Activated CD4-positive, alpha-beta T cell treated with anti-CD3 and anti-CD28 coated beads for 36 hours (primary cell): ENCODE data around the gene SEC31B. TPM values are rescaled to one million over a fixed set of nuclear protein-coding genes. Genes with fewer than 3 reads are reported as not detected.

Source experiments
- ATAC-seq: fragments of 200-7000 bp; cut with Tn5 transposase; one replicate; pipeline ENCODE4 v1.10.0; 2021; ENCODE audit warnings: mild to moderate bottlenecking, moderate library complexity
- CTCF ChIA-PET: fragments of 350-600 bp; sonication (Branson Sonifier 250); formaldehyde crosslinking; loops from one replicate; lab custom pipeline; 2021; ENCODE audit warnings: antibody characterized with exemption; lab: Charles Lee
- POLR2A ChIA-PET: fragments of 350-600 bp; sonication (Branson Sonifier 250); formaldehyde crosslinking; loops from one replicate; lab custom pipeline; 2021; ENCODE audit warnings: antibody characterized with exemption, inconsistent platforms; lab: Charles Lee
- DNase-seq: peaks from one replicate; pipeline ENCODE4 v3.0.0-alpha.2; 2020
- H3K27ac Mint-ChIP-seq: one replicate; pipeline ENCODE4 v1.8.0; 2021; ENCODE audit warnings: mixed read lengths
- H3K27me3 Mint-ChIP-seq: one replicate; pipeline ENCODE4 v1.8.0; 2021; ENCODE audit warnings: mixed read lengths
- H3K36me3 Mint-ChIP-seq: one replicate; pipeline ENCODE4 v1.8.0; 2021; ENCODE audit warnings: low read depth, mixed read lengths
- H3K4me1 Mint-ChIP-seq: one replicate; pipeline ENCODE4 v1.8.0; 2021; ENCODE audit warnings: mixed read lengths
- H3K4me3 Mint-ChIP-seq: one replicate; pipeline ENCODE4 v1.8.0; 2021; ENCODE audit warnings: mild to moderate bottlenecking, moderate library complexity, mixed read lengths
- H3K9me3 Mint-ChIP-seq: one replicate; pipeline ENCODE4 v1.8.0; 2021; ENCODE audit warnings: low read depth, mixed read lengths
- intact Hi-C, 2 experiments: fragments of 100-400 bp; cut with DNase I in 1 of 2; cut with micrococcal nuclease in 1 of 2; formaldehyde crosslinking; loops; one replicate each; pipeline versions ENCODE4 v1.14.2 to v1.15.1; 2022 to 2024; cut with DNase I, micrococcal nuclease
- total RNA-seq, 2 experiments: library from RNA; stranded (reverse); gene quantifications; one replicate each; pipeline ENCODE4 v1.2.3, GENCODE V29; 2021

Gene SEC31B
- total RNA-seq, 2 experiments from 2014 or later = 36.0 to 36.7 TPM

- ChIA-PET CTCF (interaction anchor here (0.6 kb wide), 1 partner anchor 205 kb away, joined by 3 read pairs; no protein-coding TSS in a partner anchor), POLR2A (no interaction called here)
- no peaks in the 10 kb centered on the region for H3K9me3 Mint-ChIP-seq
- no peak for DNase-seq
- ATAC-seq = no peak
- H3K36me3 Mint-ChIP-seq = no peaks in the 10 kb centered on the region
- H3K4me1 Mint-ChIP-seq = no peaks in the 10 kb centered on the region
- H3K4me3 Mint-ChIP-seq = no peak overlapping the region
- intact Hi-C loops = no loop called here
- peaks cover 8% of the 10 kb centered on the region for H3K27me3 Mint-ChIP-seq
- no peak overlapping the region for H3K27ac Mint-ChIP-seq
Measured at GRCh38 chr10:100447663-100448062, 72.0 kb downstream of the SEC31B start.

- CTCF ChIA-PET = interaction anchor here (1.2 to 1.6 kb wide), 2 partner anchors 15 to 36 kb away, joined by 3 to 4 read pairs; no protein-coding TSS in a partner anchor
- no peak for ATAC-seq
- intact Hi-C loops = no loop called here
Measured at GRCh38 chr10:100446130-100446761, 73.4 kb downstream of the SEC31B start.

GRCh38 chr10:100442548-100442947 is 77.1 kb downstream of the SEC31B start:
- no peak overlapping the region for H3K27ac Mint-ChIP-seq
- no peak for DNase-seq
- H3K9me3 Mint-ChIP-seq = no peaks in the 10 kb centered on the region
- no peak for ATAC-seq
- H3K4me1 Mint-ChIP-seq = no peaks in the 10 kb centered on the region
- CTCF ChIA-PET = interaction anchor here (0.5 to 1.2 kb wide), 2 partner anchors 9 to 139 kb away, joined by 3 to 4 read pairs; no protein-coding TSS in a partner anchor
- intact Hi-C loops = no loop called here
- no peak overlapping the region for H3K4me3 Mint-ChIP-seq
- POLR2A ChIA-PET = interaction anchor here (0.6 kb wide), 1 partner anchor 97 kb away, joined by 6 read pairs; no protein-coding TSS in a partner anchor
- no peaks in the 10 kb centered on the region for H3K36me3 Mint-ChIP-seq
- peaks cover 1% of the 10 kb centered on the region for H3K27me3 Mint-ChIP-seq

More at GRCh38 chr10:100446130-100446761, 73.4 kb downstream of the SEC31B start:
- H3K27me3 Mint-ChIP-seq = peaks cover 1% of the 10 kb centered on the region
- DNase-seq = no peak
- H3K9me3 Mint-ChIP-seq = no peaks in the 10 kb centered on the region
- H3K4me1 Mint-ChIP-seq = no peaks in the 10 kb centered on the region
- POLR2A ChIA-PET = no interaction called here
- no peaks in the 10 kb centered on the region for H3K36me3 Mint-ChIP-seq
- no peak overlapping the region for H3K4me3 Mint-ChIP-seq
- no peak overlapping the region for H3K27ac Mint-ChIP-seq

- no peak for ATAC-seq
- Mint-ChIP-seq H3K27ac (no peak overlapping the region), H3K36me3 (no peaks in the 10 kb centered on the region), H3K27me3 (peaks cover 1% of the 10 kb centered on the region), H3K9me3 (no peaks in the 10 kb centered on the region), H3K4me1 (peaks cover 3% of the 10 kb centered on the region), H3K4me3 (no peak overlapping the region)
- POLR2A ChIA-PET = no interaction called here
- DNase-seq = no peak
- CTCF ChIA-PET = interaction anchor here (0.6 to 3.5 kb wide), 16 partner anchors 8 to 125 kb away, joined by 3 to 23 read pairs (median 4); no protein-coding TSS in a partner anchor
- intact Hi-C loops = loop anchor here in 1 of 2 experiments (10.0 kb wide), 2 partner anchors 436 to 594 kb away; no protein-coding TSS in a partner anchor
Measured at GRCh38 chr10:100438674-100439315, 80.9 kb downstream of the SEC31B start.

Other genes with a start within 250 kb of the SEC31B start
- gene BLOC1S2, start 233.2 kb downstream of the SEC31B start, total RNA-seq = 10 to 100 TPM; 45.0 to 45.7 TPM
- not detected for gene PKD2L1, start 189.6 kb downstream of the SEC31B start, total RNA-seq
- gene SCD, start 172.6 kb downstream of the SEC31B start, total RNA-seq = 100 to 1,000 TPM; 203 to 206 TPM
- under 1 TPM; 0.40 to 0.43 TPM for gene WNT8B, start 56.9 kb downstream of the SEC31B start, total RNA-seq
- gene NDUFB8, start 10.0 kb upstream of the SEC31B start, total RNA-seq = 100 to 1,000 TPM; 291 to 375 TPM
- 10 to 100 TPM; 45.9 to 50.8 TPM for gene HIF1AN, start 16.1 kb upstream of the SEC31B start, total RNA-seq
- gene PAX2, start 225.7 kb upstream of the SEC31B start, total RNA-seq = under 1 TPM; 0.05 to 0.09 TPM